NCI-H82 treated with DMSO at 0.1 percent for 48 hours (cell line): Measurements from ENCODE around the gene MMP24OS.
A peak's percentile ranks its signal among the peaks of the same experiment; 100 is the strongest.
"Not testable (repeated sequence)": the region's sequence is repeated elsewhere in the genome, so short reads cannot be mapped to it uniquely, and the experiment has no call there.

ENCODE experiments used
- DNase-seq: peaks from one replicate; lab custom pipeline; 2025; ENCODE audit not compliant: unreplicated experiment; lab: John Stamatoyannopoulos, UW

Gene MMP24OS

GRCh38 chr20:35276408-35276807 lies 1.5 kb downstream of the MMP24OS start:
- DNase-seq, result no peak

GRCh38 chr20:35275741-35276251 lies 2.1 kb downstream of the MMP24OS start:
- no peak for DNase-seq

- no peak for DNase-seq
Observed at GRCh38 chr20:35274172-35275092, 3.5 kb downstream of the MMP24OS start.

GRCh38 chr20:35273449-35274171 lies 4.3 kb downstream of the MMP24OS start:
- no peak for DNase-seq

- no peak for DNase-seq
Observed at GRCh38 chr20:35271904-35272303, 6.0 kb downstream of the MMP24OS start.

GRCh38 chr20:35271073-35271882 lies 6.6 kb downstream of the MMP24OS start:
- DNase-seq, result no peak

- DNase-seq, result no peak
Observed at GRCh38 chr20:35270021-35270902, 7.7 kb downstream of the MMP24OS start.

- DNase-seq, result peak; percentile 14
Observed at GRCh38 chr20:35269055-35269781, 8.7 kb downstream of the MMP24OS start.

GRCh38 chr20:35267092-35267491 lies 10.8 kb downstream of the MMP24OS start:
- DNase-seq, result no peak

GRCh38 chr20:35264755-35265154 lies 13.2 kb downstream of the MMP24OS start:
- DNase-seq, result peak; percentile 24

- peak; percentile 62 for DNase-seq
Observed at GRCh38 chr20:35263532-35264341, 14.2 kb downstream of the MMP24OS start.

GRCh38 chr20:35262731-35263531 lies 15.0 kb downstream of the MMP24OS start:
- peak; percentile 99 for DNase-seq

GRCh38 chr20:35262321-35262720 lies 15.6 kb downstream of the MMP24OS start:
- not testable (repeated sequence) for DNase-seq

- no peak for DNase-seq
Observed at GRCh38 chr20:35260426-35260825, 17.5 kb downstream of the MMP24OS start.

- DNase-seq, result no peak
Observed at GRCh38 chr20:35257175-35257909, 20.6 kb downstream of the MMP24OS start.

- no peak for DNase-seq
Observed at GRCh38 chr20:35254448-35254999, 23.4 kb downstream of the MMP24OS start.

- DNase-seq, result no peak
Observed at GRCh38 chr20:35253010-35253409, 24.9 kb downstream of the MMP24OS start.
